Keratinocyte (primary cell): ENCODE measurements around the gene MUC5B. TPM values are rescaled to one million over a fixed set of nuclear protein-coding genes. Genes with fewer than 3 reads are reported as not detected.

Experiments used
- DNase-seq: peaks from one replicate; pipeline ENCODE4 v3.0.0-alpha.2; 2011; ENCODE audit warnings: low read depth, missing footprints, low spot score
- FAIRE-seq: peaks from 2 replicates; lab custom pipeline; 2011; peaks lifted over from hg19 to GRCh38; lab: Jason Lieb, UNC
- H2AFZ ChIP-seq: 2 replicates; pipeline ENCODE4 v1.6.0; 2012; ENCODE audit warnings: low read length, control low read depth, inconsistent platforms; ENCODE audit not compliant: control insufficient read depth
- H3K27ac ChIP-seq: 2 replicates; pipeline ENCODE4 v1.5.1; 2011; ENCODE audit warnings: low read length; ENCODE audit not compliant: control insufficient read depth, insufficient read depth
- H3K27me3 ChIP-seq: 3 replicates; pipeline ENCODE4 v1.6.0; 2011; ENCODE audit warnings: low read length; ENCODE audit not compliant: control insufficient read depth, insufficient read depth; ENCODE audit errors: extremely low read depth
- H3K36me3 ChIP-seq, 2 experiments: 2 replicates in 1 of 2; 3 replicates in 1 of 2; pipeline ENCODE4 v1.5.1; 2011; ENCODE audit warnings: low read length in 2 of 2, mild to moderate bottlenecking in 1 of 2; ENCODE audit not compliant: control insufficient read depth in 2 of 2, insufficient read depth in 2 of 2; ENCODE audit errors: extremely low read depth in 1 of 2
- H3K4me1 ChIP-seq: 3 replicates; pipeline ENCODE4 v1.5.1; 2011; ENCODE audit warnings: low read length; ENCODE audit not compliant: control insufficient read depth, insufficient read depth; ENCODE audit errors: extremely low read depth
- H3K4me2 ChIP-seq: 3 replicates; pipeline ENCODE4 v1.6.0; 2011; ENCODE audit warnings: low read depth, low read length; ENCODE audit not compliant: control insufficient read depth, insufficient read depth; ENCODE audit errors: extremely low read depth
- H3K4me3 ChIP-seq, 3 experiments: fragments of 200-600 bp in 1 of 3; sonication (generic) in 1 of 3; 2 replicates in 2 of 3; 3 replicates in 1 of 3; pipeline ENCODE4 v1.5.1; 2011 to 2016; ENCODE audit warnings: low read length in 3 of 3, mild to moderate bottlenecking in 3 of 3, control low read depth in 2 of 3, inconsistent platforms in 1 of 3, low read depth in 1 of 3, mixed read lengths in 1 of 3, mixed run types in 1 of 3, moderate library complexity in 1 of 3; ENCODE audit not compliant: control insufficient read depth in 2 of 3, insufficient read depth in 2 of 3; ENCODE audit errors: extremely low read depth in 1 of 3
- H3K79me2 ChIP-seq: 2 replicates; pipeline ENCODE4 v1.6.0; 2012; ENCODE audit warnings: low read length; ENCODE audit not compliant: control insufficient read depth, insufficient read depth
- H3K9ac ChIP-seq: 3 replicates; pipeline ENCODE4 v1.6.0; 2011; ENCODE audit warnings: low read length; ENCODE audit not compliant: control insufficient read depth, insufficient read depth; ENCODE audit errors: extremely low read depth
- H3K9me1 ChIP-seq: 3 replicates; pipeline ENCODE4 v1.6.0; 2011; ENCODE audit warnings: low read length; ENCODE audit not compliant: control insufficient read depth, insufficient read depth; ENCODE audit errors: extremely low read depth
- H3K9me3 ChIP-seq: 2 replicates; pipeline ENCODE4 v1.5.1; 2012; ENCODE audit warnings: low read depth, low read length; ENCODE audit not compliant: control insufficient read depth
- H4K20me1 ChIP-seq: 3 replicates; pipeline ENCODE4 v1.6.0; 2011; ENCODE audit warnings: low read length; ENCODE audit not compliant: control insufficient read depth, insufficient read depth; ENCODE audit errors: extremely low read depth
- CTCF ChIP-seq, 3 experiments: IDR thresholded peaks in 1 of 3; conservative IDR thresholded peaks in 1 of 3; optimal IDR thresholded peaks in 1 of 3; 2 replicates in 2 of 3; 3 replicates in 1 of 3; pipeline versions ENCODE3 to v1.5.1; 2011; ENCODE audit warnings: low read length in 3 of 3, mild to moderate bottlenecking in 3 of 3, moderate library complexity in 2 of 3, control low read depth in 1 of 3, inconsistent platforms in 1 of 3; ENCODE audit not compliant: insufficient read depth in 2 of 3; ENCODE audit errors: extremely low read depth in 1 of 3
- EZH2 ChIP-seq: IDR thresholded peaks from one replicate; pipeline ENCODE4 v1.6.1; 2012; ENCODE audit warnings: inconsistent platforms, mild to moderate bottlenecking, low read length, moderate library complexity
- dilution Hi-C: fragments of 300-500 bp; cut with MboI; formaldehyde crosslinking; loops from one replicate; pipeline ENCODE4 v1.7.0; 2020; ENCODE audit warnings: low sequenced_read_pairs; ENCODE audit not compliant: extremely low pct_ligation_motif_present
- polyA plus RNA-seq, 5 experiments: library from polyadenylated mRNA; depleted of rRNA in 3 of 5; stranded (reverse) in 3 of 5; stranded (forward) in 1 of 5; unstranded in 1 of 5; fragments of >200 nt; gene quantifications; 1 replicate in 1 of 5; 2 replicates in 3 of 5; 3 replicates in 1 of 5; pipeline versions ENCODE4 v1.2.1 to v1.2.3, GENCODE V29; 2011 to 2012; ENCODE audit warnings: missing spikeins in 2 of 5, low read depth in 1 of 5, low replicate concordance in 1 of 5

MUC5B gene
- polyA plus RNA-seq, 1 donor (not counting 4 experiments of a cell fraction or from before 2014, with no cell fraction given) = not detected

- Histone ChIP-seq H3K27me3 (peaks cover 27% of the 10 kb centered on the region), H3K9ac (no peak overlapping the region), H3K27ac (no peak overlapping the region), H3K79me2 (no peaks in the 10 kb centered on the region), H3K4me2 (no peak overlapping the region), H4K20me1 (no peaks in the 10 kb centered on the region), H3K9me1 (no peaks in the 10 kb centered on the region), H3K4me1 (no peaks in the 10 kb centered on the region), H3K9me3 (no peaks in the 10 kb centered on the region), H3K36me3 (no peaks in the 10 kb centered on the region), H3K4me3 (no peak overlapping the region), H2AFZ (no peak overlapping the region)
- DNase-seq = no peak
- TF ChIP-seq CTCF (optimal IDR thresholded peaks at IDR 0.05 in 1 of 3, IDR thresholded peaks at IDR 0.05 in 1 of 3, conservative IDR thresholded peaks at IDR 0.05 in 1 of 3; ENCODE audit: extremely low read depth in 1 of 3, insufficient read depth in 2 of 3, low read length in 3 of 3) = no peak
- no peak for TF ChIP-seq EZH2
- dilution Hi-C loops = no loop called here
- no peak for FAIRE-seq
Measured at GRCh38 chr11:1234771-1235305, 12.0 kb downstream of the MUC5B start.

GRCh38 chr11:1235306-1235900, 12.5 kb downstream of the MUC5B start:
- Histone ChIP-seq H3K4me2 (no peak overlapping the region), H3K9ac (no peak overlapping the region), H3K9me3 (peaks cover 2% of the 10 kb centered on the region), H3K9me1 (no peaks in the 10 kb centered on the region), H3K27me3 (peaks cover 21% of the 10 kb centered on the region), H3K4me1 (no peaks in the 10 kb centered on the region), H3K4me3 (no peak overlapping the region), H2AFZ (no peak overlapping the region), H3K27ac (no peak overlapping the region), H3K79me2 (no peaks in the 10 kb centered on the region), H3K36me3 (no peaks in the 10 kb centered on the region), H4K20me1 (no peaks in the 10 kb centered on the region)
- no peak for FAIRE-seq
- dilution Hi-C loops = no loop called here
- TF ChIP-seq CTCF (optimal IDR thresholded peaks at IDR 0.05 in 1 of 3, IDR thresholded peaks at IDR 0.05 in 1 of 3, conservative IDR thresholded peaks at IDR 0.05 in 1 of 3; ENCODE audit: extremely low read depth in 1 of 3, insufficient read depth in 2 of 3, low read length in 3 of 3) = no peak
- no peak for TF ChIP-seq EZH2
- DNase-seq = no peak
